CD4-positive, CD25-positive, alpha-beta regulatory T cell (primary cell): ENCODE results near the gene MYOF. TPM values are rescaled to one million over a fixed set of nuclear protein-coding genes. Genes with fewer than 3 reads are reported as not detected.

Experiments used
- ATAC-seq, 2 donors: fragments of 150-1000 bp; cut with Tn5 transposase; one replicate each; pipeline ENCODE4 v1.10.0; 2021; ENCODE audit warnings: low read depth in 2 of 2, moderate number of reproducible peaks in 2 of 2, moderate library complexity in 1 of 2
- DNase-seq, 3 donors: peaks; one replicate each; pipeline versions ENCODE4 v3.0.0 to v3.0.0-alpha.2; 2012 to 2022; ENCODE audit warnings: mixed read lengths in 1 of 3
- H3K27ac ChIP-seq: one replicate; pipeline ENCODE4 v1.7.0; 2013; ENCODE audit warnings: mild to moderate bottlenecking, low read length; ENCODE audit not compliant: insufficient read depth, poor library complexity, severe bottlenecking
- H3K27me3 ChIP-seq: one replicate; pipeline ENCODE4 v1.7.0; 2013; ENCODE audit warnings: low read length; ENCODE audit not compliant: control insufficient read depth, insufficient read depth
- H3K36me3 ChIP-seq: one replicate; pipeline ENCODE4 v1.7.0; 2013; ENCODE audit warnings: mild to moderate bottlenecking, low read length, moderate library complexity; ENCODE audit not compliant: control insufficient read depth, insufficient read depth
- H3K4me1 ChIP-seq: 2 replicates; pipeline ENCODE4 v1.7.0; 2013; ENCODE audit warnings: mild to moderate bottlenecking, low read length; ENCODE audit not compliant: insufficient read depth, control insufficient read depth, poor library complexity, severe bottlenecking
- H3K4me3 ChIP-seq: one replicate; pipeline ENCODE4 v1.7.0; 2013; ENCODE audit warnings: low read depth, mild to moderate bottlenecking, low read length, moderate library complexity
- H3K9me3 ChIP-seq, 2 experiments: 1 replicate in 1 of 2; 2 replicates in 1 of 2; pipeline ENCODE4 v1.7.0; 2013; ENCODE audit warnings: low read length in 2 of 2, mild to moderate bottlenecking in 1 of 2, moderate library complexity in 1 of 2; ENCODE audit not compliant: control insufficient read depth in 2 of 2
- H3K27ac Mint-ChIP-seq, 3 donors: one replicate each; pipeline ENCODE4 v1.8.0; 2020 to 2022; ENCODE audit warnings: mild to moderate bottlenecking in 3 of 3, mixed read lengths in 3 of 3, moderate library complexity in 2 of 3
- H3K27me3 Mint-ChIP-seq: one replicate; pipeline ENCODE4 v1.8.0; 2022; ENCODE audit warnings: mild to moderate bottlenecking, mixed read lengths
- H3K36me3 Mint-ChIP-seq: one replicate; pipeline ENCODE4 v1.8.0; 2020; ENCODE audit warnings: mixed read lengths
- H3K4me1 Mint-ChIP-seq, 4 donors: one replicate each; pipeline ENCODE4 v1.8.0; 2020 to 2022; ENCODE audit warnings: mixed read lengths in 4 of 4, mild to moderate bottlenecking in 1 of 4
- H3K4me3 Mint-ChIP-seq, 4 donors: one replicate each; pipeline ENCODE4 v1.8.0; 2020 to 2022; ENCODE audit warnings: mild to moderate bottlenecking in 4 of 4, mixed read lengths in 4 of 4, moderate library complexity in 3 of 4
- H3K9me3 Mint-ChIP-seq, 7 donors: one replicate each; pipeline ENCODE4 v1.8.0; 2020 to 2022; ENCODE audit warnings: mixed read lengths in 7 of 7, mild to moderate bottlenecking in 3 of 7, moderate library complexity in 2 of 7
- polyA plus RNA-seq, 4 donors: library from polyadenylated mRNA; unstranded; fragments of 300-500 nt; fragmentation: Illumina TruSeq; gene quantifications; one replicate each; pipeline ENCODE4 v1.2.3, GENCODE V29; 2021
- total RNA-seq: library from RNA; stranded (reverse); gene quantifications from one replicate; pipeline ENCODE4 v1.2.3, GENCODE V29; 2022

MYOF gene
- total and polyA plus RNA-seq, 5 donors from 2014 or later = 0.23 to 1.0 (median 0.54) TPM

DNA sequence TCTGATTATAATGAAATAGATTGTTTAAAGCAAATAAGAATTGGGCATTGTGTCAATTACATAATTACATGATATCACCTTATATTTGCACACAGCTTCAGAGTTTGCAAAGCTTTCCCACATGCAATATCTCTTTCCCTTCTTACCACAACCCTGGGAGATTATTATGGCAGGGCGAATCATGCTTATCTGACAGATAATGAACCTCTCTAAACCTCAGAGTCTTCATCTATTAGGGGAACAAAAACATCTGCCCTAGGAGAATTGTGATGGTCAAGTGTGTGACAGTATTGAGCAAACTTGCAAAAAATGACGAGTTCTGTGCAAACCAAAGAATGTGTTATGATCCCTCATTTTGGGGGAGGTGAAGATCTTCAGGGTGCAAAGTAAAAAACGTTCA is 90.0 kb downstream of the MYOF start:
- no peak overlapping the region for H3K4me3 ChIP-seq
- H3K4me3 Mint-ChIP-seq = no peak overlapping the region
- H3K4me1 Mint-ChIP-seq = peaks cover 0 to 8% (median 2%) of the 10 kb centered on the region in 4 donors
- no peaks in the 10 kb centered on the region for H3K27me3 ChIP-seq
- no peak overlapping the region for H3K27ac ChIP-seq
- no peaks in the 10 kb centered on the region for H3K36me3 ChIP-seq
- H3K36me3 Mint-ChIP-seq = no peaks in the 10 kb centered on the region
- H3K9me3 Mint-ChIP-seq = no peaks in the 10 kb centered on the region
- DNase-seq (no peak), ATAC-seq (no peak)
- no peaks in the 10 kb centered on the region for H3K4me1 ChIP-seq
- H3K27ac Mint-ChIP-seq = no peak overlapping the region
- H3K9me3 ChIP-seq = no peaks in the 10 kb centered on the region
- peaks cover 7% of the 10 kb centered on the region for H3K27me3 Mint-ChIP-seq

DNA sequence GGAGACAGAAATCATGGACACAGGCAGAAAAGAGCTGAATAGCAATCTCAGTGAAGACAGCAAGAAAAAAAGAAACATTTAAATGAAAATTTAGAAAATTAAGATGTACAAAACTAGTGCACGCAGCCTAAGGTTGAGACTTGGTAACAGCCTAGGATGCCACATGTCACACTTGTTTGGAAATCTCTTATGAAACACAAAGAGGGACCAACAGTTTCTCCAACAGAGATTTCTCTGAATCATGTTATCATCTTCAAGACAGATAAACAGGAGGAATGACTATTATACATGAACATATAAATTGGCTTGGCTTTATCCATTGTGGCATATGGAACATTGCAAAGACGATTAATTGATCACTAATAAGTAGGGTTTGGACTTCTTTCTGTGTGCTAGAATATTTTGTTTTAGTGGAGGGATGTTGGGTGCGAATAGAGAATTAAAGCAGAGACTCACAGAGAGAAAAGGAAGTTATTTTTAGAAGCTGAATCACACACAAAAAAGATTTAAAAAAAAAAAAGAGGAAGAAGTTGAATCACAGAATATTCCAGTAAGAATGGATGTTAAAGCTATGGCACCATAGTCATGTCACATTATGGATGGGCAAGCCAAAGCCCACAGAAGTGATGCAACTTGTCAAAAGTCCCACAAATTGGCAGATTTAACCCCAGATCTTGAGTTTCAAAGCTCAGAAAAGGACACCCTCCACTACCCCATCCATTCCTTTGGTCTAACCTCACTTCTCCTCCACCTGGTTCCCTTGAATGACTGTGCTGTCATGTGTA is 91.6 kb downstream of the MYOF start:
- H3K4me3 Mint-ChIP-seq = peak overlapping the region in 1 of 4 donors; percentile 40
- Histone ChIP-seq H3K4me1 (no peaks in the 10 kb centered on the region), H3K9me3 (no peaks in the 10 kb centered on the region), H3K36me3 (no peaks in the 10 kb centered on the region), H3K27me3 (no peaks in the 10 kb centered on the region), H3K27ac (no peak overlapping the region), H3K4me3 (no peak overlapping the region)
- DNase-seq (no peak), ATAC-seq (no peak)
- no peaks in the 10 kb centered on the region for H3K9me3 Mint-ChIP-seq
- peaks cover 7% of the 10 kb centered on the region for H3K27me3 Mint-ChIP-seq
- peak overlapping the region in 1 of 3 donors; percentile 4 for H3K27ac Mint-ChIP-seq
- no peaks in the 10 kb centered on the region for H3K36me3 Mint-ChIP-seq
- peaks cover 0 to 21% (median 6%) of the 10 kb centered on the region in 4 donors for H3K4me1 Mint-ChIP-seq

DNA sequence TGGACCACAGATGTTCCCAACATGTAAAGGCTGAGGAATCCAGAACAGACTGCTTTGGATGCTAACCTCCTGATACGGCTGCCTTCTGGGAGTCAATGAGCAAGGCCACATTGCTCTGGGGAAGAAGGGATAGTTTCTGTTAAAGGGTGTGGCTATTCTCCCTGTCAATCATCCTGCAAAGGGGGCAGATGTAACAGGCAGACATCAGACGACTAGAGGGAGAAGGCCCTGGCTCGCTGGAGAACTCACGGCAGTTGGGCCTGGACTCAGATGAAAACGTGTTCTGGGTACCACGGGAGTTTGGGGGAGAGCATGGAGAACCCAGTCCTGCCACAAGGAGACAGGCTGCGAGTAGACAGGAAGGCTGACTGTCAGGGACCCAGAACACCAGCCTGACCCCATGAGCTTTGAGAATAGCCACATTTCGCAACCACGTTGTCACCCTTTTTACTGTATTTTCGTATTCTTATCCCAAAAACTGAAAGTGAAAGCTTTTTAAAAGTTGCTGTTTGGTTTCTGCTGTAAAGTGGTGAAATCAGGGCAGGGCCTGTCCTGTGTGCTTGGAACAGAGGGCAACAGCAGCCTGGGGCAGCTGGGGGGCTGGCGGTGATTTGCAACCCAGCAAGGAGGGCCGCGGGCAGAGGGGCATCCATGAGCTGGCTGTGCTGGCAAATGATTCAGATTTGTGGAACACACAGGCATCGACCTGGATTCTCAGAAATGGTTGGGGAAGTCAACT is 95.3 kb downstream of the MYOF start:
- Histone ChIP-seq H3K27ac (no peak overlapping the region), H3K27me3 (no peaks in the 10 kb centered on the region), H3K4me3 (no peak overlapping the region), H3K4me1 (no peaks in the 10 kb centered on the region), H3K36me3 (no peaks in the 10 kb centered on the region), H3K9me3 (no peaks in the 10 kb centered on the region)
- Mint-ChIP-seq H3K9me3 (no peaks in the 10 kb centered on the region), H3K4me1 (peaks cover 0 to 24% (median 7%) of the 10 kb centered on the region in 4 donors), H3K36me3 (no peaks in the 10 kb centered on the region), H3K27ac (peak overlapping the region in 2 of 3 donors; percentile 45 to 58), H3K4me3 (no peak overlapping the region), H3K27me3 (peaks cover 7% of the 10 kb centered on the region)
- DNase-seq = peak in 1 of 3 donors; percentile 53
- peak in 1 of 2 donors; percentile 25 for ATAC-seq

DNA sequence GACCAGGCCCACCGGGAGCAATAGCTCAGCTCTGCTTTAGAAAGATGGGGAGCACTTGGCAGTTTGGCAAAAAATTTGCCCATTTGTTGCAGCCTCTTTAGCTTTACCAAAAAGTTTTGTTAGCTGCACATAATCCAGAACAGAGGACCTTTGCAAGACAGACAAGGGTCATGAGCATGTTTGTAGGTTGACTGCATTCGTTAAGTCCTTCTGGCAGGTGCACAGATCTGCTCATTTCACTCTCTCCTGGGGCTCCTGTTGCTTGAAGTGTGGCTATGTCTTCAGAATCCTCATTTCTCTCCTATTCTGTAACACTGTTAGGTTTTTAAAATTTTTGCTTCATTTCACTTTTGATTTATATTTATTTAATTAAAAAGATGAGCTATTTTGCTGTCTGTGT is 96.8 kb downstream of the MYOF start:
- Histone ChIP-seq H3K27me3 (no peaks in the 10 kb centered on the region), H3K4me1 (no peaks in the 10 kb centered on the region)
- H3K9me3 Mint-ChIP-seq = no peaks in the 10 kb centered on the region

DNA sequence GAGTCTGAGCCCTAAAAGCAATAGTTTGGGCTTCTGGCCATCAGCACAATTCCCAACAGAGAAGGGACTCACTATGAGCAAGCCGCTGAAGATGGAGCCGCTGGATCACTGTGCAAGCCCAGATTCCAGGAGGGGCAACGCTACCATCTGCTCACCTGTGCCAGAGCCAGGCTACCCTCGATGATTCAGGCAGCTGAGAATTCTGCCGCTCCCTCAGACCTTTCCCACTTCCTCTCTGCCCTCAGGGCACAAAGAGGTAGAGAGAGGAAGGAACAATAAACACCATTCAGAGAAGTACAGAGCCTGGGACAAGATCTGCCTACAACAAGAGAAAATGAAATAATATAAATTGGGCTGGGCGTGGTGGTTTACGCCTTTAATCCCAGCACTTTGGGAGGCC is 98.1 kb downstream of the MYOF start:
- Histone ChIP-seq H3K4me3 (no peak overlapping the region), H3K27ac (no peak overlapping the region), H3K9me3 (no peaks in the 10 kb centered on the region), H3K36me3 (no peaks in the 10 kb centered on the region), H3K27me3 (no peaks in the 10 kb centered on the region), H3K4me1 (no peaks in the 10 kb centered on the region)
- Mint-ChIP-seq H3K4me1 (peaks cover 3 to 39% (median 15%) of the 10 kb centered on the region in 4 donors), H3K27me3 (no peaks in the 10 kb centered on the region), H3K36me3 (no peaks in the 10 kb centered on the region), H3K4me3 (no peak overlapping the region), H3K9me3 (no peaks in the 10 kb centered on the region), H3K27ac (no peak overlapping the region)
- DNase-seq (no peak), ATAC-seq (no peak)

More for the DNA sequence above, 96.8 kb downstream of the MYOF start:
- Mint-ChIP-seq H3K36me3 (no peaks in the 10 kb centered on the region), H3K27ac (no peak overlapping the region), H3K4me3 (no peak overlapping the region), H3K4me1 (peaks cover 0 to 25% (median 7%) of the 10 kb centered on the region in 4 donors), H3K27me3 (no peaks in the 10 kb centered on the region)
- no peak for ATAC-seq
- DNase-seq = no peak
- no peak overlapping the region for H3K27ac ChIP-seq
- H3K4me3 ChIP-seq = no peak overlapping the region
- no peaks in the 10 kb centered on the region for H3K36me3 ChIP-seq
- H3K9me3 ChIP-seq = no peaks in the 10 kb centered on the region

DNA sequence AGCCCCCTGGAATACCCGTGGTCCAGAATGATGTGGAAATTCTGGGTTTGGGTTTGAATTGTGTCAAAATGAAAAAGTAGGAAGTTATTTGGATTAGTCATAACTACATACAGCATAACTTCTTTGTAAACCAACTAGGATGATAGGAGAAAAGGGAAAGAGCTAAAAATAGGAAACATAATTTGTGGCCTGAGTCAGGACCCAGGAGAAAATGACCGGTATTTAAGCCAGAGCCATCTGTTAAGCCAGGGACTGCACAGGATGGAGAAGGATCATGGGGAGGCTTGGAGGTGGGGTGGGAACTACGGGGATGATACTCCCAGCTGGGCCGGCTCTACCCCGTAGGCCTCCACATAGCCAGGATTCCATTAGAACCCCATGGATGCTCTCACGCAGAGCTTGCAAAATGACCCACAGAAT is 98.6 kb downstream of the MYOF start:
- no peak overlapping the region for H3K27ac Mint-ChIP-seq
- Histone ChIP-seq H3K4me1 (no peaks in the 10 kb centered on the region), H3K27me3 (no peaks in the 10 kb centered on the region), H3K27ac (no peak overlapping the region), H3K4me3 (no peak overlapping the region), H3K9me3 (no peaks in the 10 kb centered on the region), H3K36me3 (no peaks in the 10 kb centered on the region)
- H3K27me3 Mint-ChIP-seq = no peaks in the 10 kb centered on the region
- no peak for DNase-seq
- no peak overlapping the region for H3K4me3 Mint-ChIP-seq
- H3K9me3 Mint-ChIP-seq = no peaks in the 10 kb centered on the region
- H3K4me1 Mint-ChIP-seq = peaks cover 3 to 41% (median 15%) of the 10 kb centered on the region in 4 donors
- ATAC-seq = no peak
- no peaks in the 10 kb centered on the region for H3K36me3 Mint-ChIP-seq

DNA sequence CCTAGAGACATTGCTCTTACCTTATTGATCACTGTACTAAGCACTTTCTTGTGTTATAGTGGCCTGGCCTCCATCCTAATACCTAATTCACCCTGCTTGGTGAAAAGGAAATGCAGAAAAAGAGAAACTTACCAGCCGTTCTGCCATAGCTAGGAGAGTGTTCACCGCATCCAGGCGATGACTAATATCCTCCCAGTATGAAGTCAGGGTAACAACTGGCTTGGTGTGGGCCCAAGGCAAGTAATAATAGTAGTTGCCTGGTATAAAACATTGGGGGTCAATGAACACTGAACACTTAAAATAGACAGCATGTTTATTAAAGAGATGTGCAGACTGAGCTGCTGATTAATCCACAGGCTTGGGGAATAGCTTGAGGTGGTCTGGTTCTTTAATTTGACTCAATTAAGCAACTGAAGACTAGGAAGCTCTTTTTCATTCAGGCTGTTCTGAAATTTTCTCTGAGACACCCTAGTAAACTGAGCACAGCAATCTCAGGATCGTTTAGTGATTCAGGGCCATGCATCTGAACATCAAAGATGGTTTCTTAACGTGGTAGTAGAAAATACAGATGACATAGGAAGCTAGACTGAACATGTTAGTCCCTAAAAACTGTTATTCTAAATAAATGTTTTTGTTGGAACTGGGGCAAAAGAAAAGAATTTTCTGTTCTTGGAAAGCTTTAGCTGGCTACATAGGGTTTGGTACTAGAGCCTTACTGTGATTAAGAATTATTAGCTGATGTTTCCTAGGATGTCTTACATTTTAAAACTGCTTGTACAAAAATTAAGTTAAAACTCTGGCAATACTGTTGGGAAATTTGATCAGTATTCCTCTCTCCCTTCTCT is 102.2 kb downstream of the MYOF start:
- Histone ChIP-seq H3K27me3 (no peaks in the 10 kb centered on the region), H3K4me3 (no peak overlapping the region), H3K27ac (no peak overlapping the region), H3K4me1 (peaks cover 3% of the 10 kb centered on the region), H3K9me3 (no peaks in the 10 kb centered on the region), H3K36me3 (no peaks in the 10 kb centered on the region)
- Mint-ChIP-seq H3K27ac (peak overlapping the region in 1 of 3 donors; percentile 59), H3K36me3 (no peaks in the 10 kb centered on the region), H3K27me3 (peaks cover 5% of the 10 kb centered on the region), H3K4me1 (peaks cover 5 to 26% (median 10%) of the 10 kb centered on the region in 4 donors), H3K4me3 (no peak overlapping the region), H3K9me3 (no peaks in the 10 kb centered on the region)
- DNase-seq (peak in 2 of 3 donors; percentile 11 to 83), ATAC-seq (peak; percentile 82 to 85)
